Stimulated activated CD4-positive, alpha-beta T cell treated with anti-CD3 and anti-CD28 coated beads, Interleukin-15, amount 100 ng/mL, for 1 hour (primary cell): Measurements from ENCODE around the gene GJB4.
"Not testable (repeated sequence)": the region's sequence is repeated elsewhere in the genome, so short reads cannot be mapped to it uniquely, and the experiment has no call there.

Source experiments
- DNase-seq, 2 donors: peaks; one replicate each; pipeline ENCODE4 v3.0.0-alpha.2; 2020; ENCODE audit warnings: low read depth in 1 of 2, low spot score in 1 of 2

The GJB4 gene

GRCh38 chr1:34759503-34760357, at the start of gene GJB4:
Gene GJB4, plus strand, starts transcription at chr1:34759740. Its CDS starts 1,515 bp downstream, at chr1:34761255.
- no peak for DNase-seq

- DNase-seq, result no peak
Measured at GRCh38 chr1:34710812-34711211, 48.7 kb upstream of the GJB4 start.

- DNase-seq, result no peak
Measured at GRCh38 chr1:34711485-34711884, 48.1 kb upstream of the GJB4 start.

GRCh38 chr1:34712007-34712688, 47.4 kb upstream of the GJB4 start:
- DNase-seq, result no peak

GRCh38 chr1:34713443-34713842, 46.1 kb upstream of the GJB4 start:
- DNase-seq, result no peak

- no peak for DNase-seq
Measured at GRCh38 chr1:34714386-34714785, 45.2 kb upstream of the GJB4 start.

GRCh38 chr1:34715139-34715538, 44.4 kb upstream of the GJB4 start:
- DNase-seq, result no peak

GRCh38 chr1:34721241-34721640, 38.3 kb upstream of the GJB4 start:
- no peak for DNase-seq

- no peak for DNase-seq
Measured at GRCh38 chr1:34721646-34722355, 37.7 kb upstream of the GJB4 start.

- no peak for DNase-seq
Measured at GRCh38 chr1:34726861-34727260, 32.7 kb upstream of the GJB4 start.

GRCh38 chr1:34730485-34730884, 29.1 kb upstream of the GJB4 start:
- DNase-seq, result no peak

GRCh38 chr1:34732831-34733230, 26.7 kb upstream of the GJB4 start:
- not testable (repeated sequence) for DNase-seq

- no peak for DNase-seq
Measured at GRCh38 chr1:34736692-34737091, 22.8 kb upstream of the GJB4 start.

GRCh38 chr1:34737236-34737635, 22.3 kb upstream of the GJB4 start:
- not testable (repeated sequence) for DNase-seq

GRCh38 chr1:34739613-34740012, 19.9 kb upstream of the GJB4 start:
- DNase-seq, result no peak

GRCh38 chr1:34740161-34740868, 19.2 kb upstream of the GJB4 start:
- DNase-seq, result no peak

GRCh38 chr1:34742667-34743270, 16.8 kb upstream of the GJB4 start:
- peak; percentile 65 to 73 for DNase-seq

- DNase-seq, result no peak
Measured at GRCh38 chr1:34743775-34744174, 15.8 kb upstream of the GJB4 start.

- no peak for DNase-seq
Measured at GRCh38 chr1:34744851-34745250, 14.7 kb upstream of the GJB4 start.

- DNase-seq, result no peak
Measured at GRCh38 chr1:34745666-34746065, 13.9 kb upstream of the GJB4 start.

- no peak for DNase-seq
Measured at GRCh38 chr1:34746101-34746500, 13.4 kb upstream of the GJB4 start.
